Raji (cell line): ENCODE results near the gene BPIFA3.

ENCODE experiments used
- POLR2A ChIP-seq: IDR thresholded peaks from 2 replicates; pipeline ENCODE4 v1.6.1; 2011; ENCODE audit warnings: low read depth, low read length, control low read depth; ENCODE audit not compliant: insufficient read depth

Gene BPIFA3

GRCh38 chr20:33199026-33199425 lies 18.1 kb upstream of the BPIFA3 start:
- TF ChIP-seq POLR2A = no peak

- no peak for TF ChIP-seq POLR2A
These were observed 14.7 kb upstream of the BPIFA3 start for GRCh38 chr20:33202451-33202850.

- TF ChIP-seq POLR2A = no peak
These were observed 13.7 kb upstream of the BPIFA3 start for GRCh38 chr20:33203444-33203843.

- no peak for TF ChIP-seq POLR2A
These were observed 7.4 kb upstream of the BPIFA3 start for GRCh38 chr20:33209789-33210188.

GRCh38 chr20:33210371-33210770 lies 6.8 kb upstream of the BPIFA3 start:
- TF ChIP-seq POLR2A = no peak

- TF ChIP-seq POLR2A = no peak
These were observed 5.2 kb upstream of the BPIFA3 start for GRCh38 chr20:33211817-33212424.

- TF ChIP-seq POLR2A = no peak
These were observed 7.2 kb downstream of the BPIFA3 start for GRCh38 chr20:33224399-33224798.

- no peak for TF ChIP-seq POLR2A
These were observed 12.7 kb downstream of the BPIFA3 start for GRCh38 chr20:33229843-33230242.

- TF ChIP-seq POLR2A = no peak
These were observed 14.1 kb downstream of the BPIFA3 start for GRCh38 chr20:33231237-33231636.

GRCh38 chr20:33232486-33233072 lies 15.4 kb downstream of the BPIFA3 start:
- TF ChIP-seq POLR2A = no peak

GRCh38 chr20:33233129-33233774 lies 16.1 kb downstream of the BPIFA3 start:
- no peak for TF ChIP-seq POLR2A

- no peak for TF ChIP-seq POLR2A
These were observed 16.9 kb downstream of the BPIFA3 start for GRCh38 chr20:33234050-33234449.

- TF ChIP-seq POLR2A = no peak
These were observed 18.5 kb downstream of the BPIFA3 start, which contains the start of gene BPIFA1 for GRCh38 chr20:33235696-33236095. Gene BPIFA1, plus strand, starts transcription at chr20:33235996. Its CDS starts 1,716 bp downstream, at chr20:33237712.

- no peak for TF ChIP-seq POLR2A
These were observed 19.2 kb downstream of the BPIFA3 start for GRCh38 chr20:33236351-33236750.

GRCh38 chr20:33237989-33238388 lies 20.8 kb downstream of the BPIFA3 start:
- no peak for TF ChIP-seq POLR2A

- TF ChIP-seq POLR2A = no peak
These were observed 22.3 kb downstream of the BPIFA3 start for GRCh38 chr20:33239418-33239817.
